Colonic mucosa (tissue), 4 donors: Measurements from ENCODE around the gene SKAP2. TPM values are rescaled to one million over a fixed set of nuclear protein-coding genes. Genes with fewer than 3 reads are reported as not detected.
A peak's percentile ranks its signal among the peaks of the same experiment; 100 is the strongest.

Experiments used
- DNase-seq: peaks from one replicate; pipeline ENCODE4 v3.0.0-alpha.2; 2020
- H3K27ac ChIP-seq: fragments of 200-600 bp; one replicate; pipeline ENCODE4 v1.8.0; 2021
- H3K27me3 ChIP-seq: fragments of 200-600 bp; one replicate; pipeline ENCODE4 v1.8.0; 2021
- H3K36me3 ChIP-seq: fragments of 200-600 bp; one replicate; pipeline ENCODE4 v1.8.0; 2021
- H3K4me1 ChIP-seq: fragments of 200-600 bp; one replicate; pipeline ENCODE4 v1.8.0; 2021; ENCODE audit warnings: mild to moderate bottlenecking
- H3K4me3 ChIP-seq: fragments of 200-600 bp; one replicate; pipeline ENCODE4 v1.8.0; 2021
- H3K9ac ChIP-seq, 2 donors: one replicate each; pipeline ENCODE4 v1.7.0; 2013; ENCODE audit warnings: control low read depth in 2 of 2, low read depth in 2 of 2, low read length in 2 of 2
- H3K9me3 ChIP-seq: fragments of 200-600 bp; one replicate; pipeline ENCODE4 v1.8.0; 2021
- CTCF ChIP-seq: fragments of 200-600 bp; IDR thresholded peaks from one replicate; pipeline ENCODE4 v1.8.0; 2022; ENCODE audit warnings: antibody characterized with exemption, mild to moderate bottlenecking
- intact Hi-C: fragments of 100-400 bp; cut with DNase I; formaldehyde crosslinking; loops from one replicate; pipeline ENCODE4 v1.14.1; 2022
- total RNA-seq, 2 donors: library from RNA; stranded (reverse); fragmentation: NEBNext Ultra II Directional in 1 of 2; extraction: Animal tissue kit (Norgen Biotek cat#: 25700) in 1 of 2; gene quantifications; one replicate each; pipeline ENCODE4 v1.2.1, GENCODE V29; 2021
- donor health status: healthy.
- donor health status: DM: no; HTN: no; CAD: no.
- donor health status: DM: no; HTN: no; CAD: no.

The SKAP2 gene
- total RNA-seq, 2 donors from 2014 or later = 41.6 to 46.9 TPM

DNA sequence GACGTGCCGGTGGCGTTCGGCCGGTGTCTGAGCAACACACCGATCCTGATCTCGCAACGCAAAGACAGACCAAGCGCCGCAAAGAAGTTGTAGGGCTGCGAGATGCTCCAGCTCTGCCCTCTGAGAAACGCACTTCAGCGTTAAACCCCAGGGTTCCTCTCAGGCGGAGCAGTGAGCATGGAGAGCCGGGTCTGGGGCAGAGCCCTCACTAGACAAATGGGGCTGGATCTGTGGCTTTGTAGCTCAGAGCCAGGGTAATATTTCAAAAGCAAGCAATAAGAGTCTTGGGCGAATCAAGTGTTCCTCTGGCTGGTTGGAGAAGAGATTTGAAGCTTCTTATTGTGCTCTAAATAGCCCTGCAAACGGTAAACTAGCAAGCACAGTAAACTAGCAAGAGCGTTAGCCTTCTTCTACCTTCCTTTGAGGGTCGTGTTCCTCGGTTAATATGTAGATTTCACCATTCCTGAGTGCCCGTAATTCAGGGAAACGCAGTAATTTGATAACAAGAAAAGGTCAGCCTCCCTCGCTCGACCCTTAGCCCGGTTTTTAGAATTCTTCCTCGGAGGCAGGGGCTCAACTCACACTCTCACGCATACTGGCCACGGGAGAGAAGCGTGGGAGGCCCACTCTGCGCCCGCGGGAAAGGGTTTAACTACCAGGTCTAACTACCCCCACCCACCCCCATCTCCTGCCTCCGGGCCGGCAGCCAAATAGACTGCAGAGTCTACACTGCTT is 6.7 kb downstream of the SKAP2 start:
- DNase-seq = peak; percentile 68
- intact Hi-C loops = no loop called here
- H3K4me1 ChIP-seq = no peaks in the 10 kb centered on the region
- H3K4me3 ChIP-seq = peak overlapping the region; percentile 4
- no peak for TF ChIP-seq CTCF
- no peaks in the 10 kb centered on the region for H3K27me3 ChIP-seq
- no peaks in the 10 kb centered on the region for H3K36me3 ChIP-seq
- H3K9ac ChIP-seq = peak overlapping the region; percentile 67 to 95
- peak overlapping the region; percentile 51 for H3K27ac ChIP-seq
- H3K9me3 ChIP-seq = no peaks in the 10 kb centered on the region

DNA sequence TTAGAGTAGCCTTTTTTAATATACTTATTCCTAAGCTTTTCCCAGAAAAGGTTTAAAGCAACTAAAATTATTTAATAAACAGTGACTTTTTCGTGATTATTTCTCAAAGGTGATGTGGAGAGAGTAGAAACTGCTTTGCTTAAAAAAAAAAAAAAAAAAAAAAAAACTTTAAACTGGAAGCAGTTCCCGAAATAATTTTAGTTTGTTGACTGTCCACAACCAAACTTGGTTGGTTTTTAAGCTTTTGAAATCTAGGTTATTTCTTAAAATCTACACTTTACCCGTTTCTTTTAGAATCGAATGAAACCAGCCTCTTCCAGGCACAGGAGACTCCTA is 7.3 kb downstream of the SKAP2 start:
- Histone ChIP-seq H3K9me3 (no peaks in the 10 kb centered on the region), H3K27me3 (no peaks in the 10 kb centered on the region), H3K27ac (peak overlapping the region; percentile 51), H3K36me3 (no peaks in the 10 kb centered on the region), H3K9ac (peak overlapping the region; percentile 67 to 95), H3K4me1 (no peaks in the 10 kb centered on the region), H3K4me3 (peak overlapping the region; percentile 4)
- intact Hi-C loops = no loop called here
- no peak for TF ChIP-seq CTCF
- DNase-seq = no peak

- no peak for TF ChIP-seq CTCF
- intact Hi-C loops = no loop called here
- Histone ChIP-seq H3K27ac (peak overlapping the region; percentile 51), H3K4me3 (no peak overlapping the region), H3K27me3 (no peaks in the 10 kb centered on the region), H3K9me3 (no peaks in the 10 kb centered on the region), H3K4me1 (no peaks in the 10 kb centered on the region), H3K36me3 (no peaks in the 10 kb centered on the region), H3K9ac (peak overlapping the region in 1 of 2 donors; percentile 46)
- no peak for DNase-seq
These were observed 8.0 kb downstream of the SKAP2 start for GRCh38 chr7:26856176-26856985.

DNA sequence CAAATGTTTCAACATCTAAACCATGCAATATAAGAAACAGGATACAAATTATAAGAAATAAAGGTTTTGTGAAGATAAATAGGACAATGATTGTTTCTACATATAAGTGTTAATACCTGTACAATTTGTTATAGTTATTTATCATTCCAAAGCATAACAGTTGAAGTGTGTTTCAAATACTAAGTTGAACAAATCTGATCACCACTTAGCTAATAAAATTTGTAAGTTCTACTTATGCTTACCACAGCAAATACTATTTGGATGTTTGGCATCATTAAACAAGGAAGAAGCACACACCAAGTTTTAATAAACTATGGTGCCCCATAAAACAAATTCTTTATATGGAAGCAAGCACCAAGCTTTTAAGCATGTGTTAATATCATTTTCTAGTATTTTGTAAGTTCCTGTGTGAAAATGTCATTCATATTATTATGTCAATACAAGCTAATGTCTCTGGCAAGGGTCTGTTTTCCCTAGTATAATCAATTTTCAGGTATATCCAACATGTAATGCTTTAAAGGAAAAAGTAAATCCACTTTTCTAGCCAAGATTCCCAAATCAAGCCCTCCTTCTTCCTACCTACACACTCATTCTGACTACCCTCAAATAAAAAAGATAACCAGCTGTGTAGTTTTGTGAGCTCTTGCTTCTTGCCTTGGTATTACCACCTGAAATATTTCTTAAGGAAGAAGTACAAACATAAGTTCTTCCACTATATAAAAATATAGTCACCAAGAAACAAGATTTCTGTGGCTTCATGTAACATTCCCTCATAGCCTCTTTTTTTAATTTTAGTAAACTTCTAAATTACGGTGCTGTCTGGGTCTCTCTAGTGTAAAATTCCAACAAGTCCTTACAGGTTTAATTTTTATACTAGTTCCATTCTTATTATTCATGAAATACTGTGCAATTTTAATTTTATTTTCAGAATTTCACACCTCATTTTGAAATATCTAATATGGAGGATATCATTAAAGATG is 9.2 kb downstream of the SKAP2 start:
- intact Hi-C loops = no loop called here
- DNase-seq = no peak
- Histone ChIP-seq H3K4me3 (no peak overlapping the region), H3K4me1 (no peaks in the 10 kb centered on the region), H3K27me3 (no peaks in the 10 kb centered on the region), H3K9ac (no peak overlapping the region), H3K9me3 (no peaks in the 10 kb centered on the region), H3K27ac (no peak overlapping the region), H3K36me3 (no peaks in the 10 kb centered on the region)
- no peak for TF ChIP-seq CTCF

DNA sequence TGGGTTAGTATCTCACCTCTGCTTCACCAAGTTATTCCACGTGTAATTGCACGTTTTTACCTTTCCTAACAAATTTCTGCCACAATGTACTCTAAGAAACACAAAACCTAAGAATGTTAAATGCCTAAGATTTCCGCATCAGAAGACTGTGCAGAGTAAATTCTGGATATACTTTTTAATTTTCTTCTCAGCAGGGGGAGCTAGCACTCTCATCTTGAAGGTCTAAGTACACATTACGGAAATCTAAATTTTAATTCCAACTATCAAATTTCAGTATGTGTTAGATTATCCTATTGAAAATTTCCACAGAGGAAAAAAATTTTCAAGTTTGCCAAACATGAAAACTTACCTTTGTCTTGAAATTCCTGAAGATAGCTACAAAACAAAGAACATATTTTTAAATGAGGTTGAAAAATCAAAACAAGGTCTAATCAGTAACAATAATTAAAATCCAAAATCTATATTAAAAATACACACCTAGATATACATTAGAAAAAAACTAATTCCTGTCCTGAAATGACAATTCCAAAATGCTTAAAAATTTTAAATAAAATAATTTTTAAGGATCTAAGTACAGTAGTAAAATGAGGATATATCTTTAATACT is 10.5 kb downstream of the SKAP2 start:
- no peak for DNase-seq
- no peak overlapping the region for H3K27ac ChIP-seq
- intact Hi-C loops = no loop called here

More for the DNA sequence above, 10.5 kb downstream of the SKAP2 start:
- Histone ChIP-seq H3K4me3 (no peak overlapping the region), H3K9me3 (no peaks in the 10 kb centered on the region), H3K27me3 (no peaks in the 10 kb centered on the region), H3K36me3 (no peaks in the 10 kb centered on the region), H3K9ac (no peak overlapping the region), H3K4me1 (no peaks in the 10 kb centered on the region)
- peak; percentile 47 for TF ChIP-seq CTCF
